Activated CD8-positive, alpha-beta memory T cell treated with anti-CD3 and anti-CD28 coated beads for 4 hours (primary cell): ENCODE data around the gene CRB2.
"Not testable (repeated sequence)": the region's sequence is repeated elsewhere in the genome, so short reads cannot be mapped to it uniquely, and the experiment has no call there.

Experiments
- DNase-seq, 2 donors: peaks; one replicate each; pipeline ENCODE4 v3.0.0-alpha.2; 2020; ENCODE audit warnings: low read depth in 2 of 2

Gene CRB2

DNA sequence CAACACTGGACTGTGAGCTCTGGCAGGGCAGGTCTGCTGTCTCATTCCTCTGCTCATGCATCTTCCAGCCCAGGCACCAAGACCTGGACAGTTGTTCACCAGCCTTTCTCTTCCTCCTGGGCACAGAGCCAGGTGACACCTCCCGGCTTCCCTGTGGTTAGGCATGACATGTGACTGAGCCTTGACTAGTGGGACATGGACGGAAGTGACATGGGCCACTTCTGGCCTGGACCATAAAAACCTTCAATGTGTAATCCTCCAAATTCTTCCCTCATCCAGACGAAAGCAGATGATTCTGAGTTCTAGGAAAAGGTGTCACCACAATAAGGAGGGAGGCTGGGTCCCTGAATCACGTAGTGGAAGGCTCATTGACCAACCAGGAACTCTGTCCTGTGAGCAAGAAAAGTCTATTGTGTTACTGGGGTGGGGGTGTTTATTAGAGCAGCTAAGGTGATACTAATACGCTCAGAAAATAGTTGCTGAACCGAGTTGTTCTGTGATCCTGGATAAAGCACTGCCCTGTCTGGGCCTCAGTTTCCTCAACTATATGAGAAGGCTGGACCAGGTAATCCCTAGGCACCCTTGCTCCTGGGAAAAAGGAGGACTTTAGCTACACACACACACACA is 26.6 kb upstream of the CRB2 start:
- DNase-seq = no peak

DNA sequence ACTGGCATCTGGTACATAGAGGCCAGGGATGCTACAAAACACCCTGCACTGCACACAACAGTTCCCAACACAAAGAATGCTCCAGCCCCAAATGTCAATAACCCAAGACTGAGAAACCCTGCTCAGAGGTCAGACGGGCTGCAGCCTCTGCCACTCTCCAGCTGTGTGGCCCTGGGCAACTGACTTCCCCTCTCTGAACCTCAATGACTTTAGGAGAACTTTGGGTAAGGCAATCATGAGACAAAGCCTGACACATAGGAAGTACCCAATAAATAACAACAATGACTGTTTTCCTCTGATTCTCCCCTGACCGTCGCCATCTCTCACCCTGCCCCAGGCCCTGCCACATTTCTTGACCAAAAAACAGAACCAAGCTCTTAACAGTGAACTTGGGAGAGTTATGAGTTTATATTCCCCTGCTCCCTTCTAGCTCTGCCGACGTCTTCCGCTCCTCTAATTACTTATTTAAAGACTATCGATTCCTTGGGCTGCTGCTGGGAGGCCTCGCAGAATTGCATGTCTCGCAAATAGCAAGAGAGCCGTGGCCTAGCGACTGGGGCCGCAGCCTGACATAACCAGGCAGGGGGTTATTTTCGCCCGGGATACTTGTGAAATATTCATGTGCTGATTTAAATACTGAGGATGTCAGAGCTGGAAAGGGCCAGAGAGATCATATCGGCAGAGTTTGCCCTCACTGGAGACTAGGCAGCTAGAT is 24.5 kb upstream of the CRB2 start:
- DNase-seq = no peak

DNA sequence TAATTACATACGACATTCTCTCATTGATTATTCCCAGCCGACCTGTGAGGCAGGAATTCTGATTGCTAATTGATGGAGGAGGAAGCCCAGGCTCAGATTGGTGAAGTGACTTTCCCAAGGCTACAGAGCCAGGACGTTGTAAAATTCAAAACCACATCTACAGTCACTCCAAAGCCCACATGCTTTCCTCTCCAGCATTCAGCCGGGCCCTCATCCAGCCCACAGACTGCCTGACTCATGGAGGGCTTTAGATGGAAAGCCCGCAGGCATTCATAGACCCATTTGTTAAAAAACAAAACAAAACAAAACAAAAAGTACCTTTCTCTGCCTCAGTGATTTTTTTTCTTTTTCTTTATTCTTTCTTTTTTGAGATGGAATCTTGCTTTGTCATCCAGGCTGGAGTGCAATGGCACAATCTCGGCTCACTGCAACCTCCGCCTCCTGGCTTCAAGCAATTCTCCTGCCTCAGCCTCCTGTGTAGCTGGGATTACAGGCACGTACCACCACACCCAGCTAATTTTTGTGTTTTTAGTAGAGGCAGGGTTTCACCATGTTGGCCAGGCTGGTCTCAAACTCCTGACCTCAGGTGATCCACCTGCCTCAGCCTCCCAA is 22.8 kb upstream of the CRB2 start:
- not testable (repeated sequence) for DNase-seq

DNA sequence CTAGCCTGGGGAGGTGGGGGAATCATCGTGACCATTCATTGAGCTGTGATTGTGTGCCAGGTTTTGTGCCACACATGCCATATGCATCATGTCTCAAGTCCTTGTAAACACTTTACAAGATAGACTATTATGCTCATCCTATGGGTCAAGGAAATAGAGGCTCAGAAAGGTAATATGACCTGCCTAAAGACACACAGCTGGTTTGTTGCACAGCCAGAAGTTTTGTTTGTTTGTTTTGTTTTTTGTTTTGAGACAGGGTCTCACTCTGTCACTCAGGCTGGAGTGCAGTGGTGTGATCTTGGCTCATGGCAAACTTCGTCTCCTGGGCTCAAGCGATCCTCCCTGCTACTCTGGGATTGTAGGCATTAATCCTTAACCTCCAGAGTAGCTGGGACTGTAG is 21.4 kb upstream of the CRB2 start:
- no peak for DNase-seq

DNA sequence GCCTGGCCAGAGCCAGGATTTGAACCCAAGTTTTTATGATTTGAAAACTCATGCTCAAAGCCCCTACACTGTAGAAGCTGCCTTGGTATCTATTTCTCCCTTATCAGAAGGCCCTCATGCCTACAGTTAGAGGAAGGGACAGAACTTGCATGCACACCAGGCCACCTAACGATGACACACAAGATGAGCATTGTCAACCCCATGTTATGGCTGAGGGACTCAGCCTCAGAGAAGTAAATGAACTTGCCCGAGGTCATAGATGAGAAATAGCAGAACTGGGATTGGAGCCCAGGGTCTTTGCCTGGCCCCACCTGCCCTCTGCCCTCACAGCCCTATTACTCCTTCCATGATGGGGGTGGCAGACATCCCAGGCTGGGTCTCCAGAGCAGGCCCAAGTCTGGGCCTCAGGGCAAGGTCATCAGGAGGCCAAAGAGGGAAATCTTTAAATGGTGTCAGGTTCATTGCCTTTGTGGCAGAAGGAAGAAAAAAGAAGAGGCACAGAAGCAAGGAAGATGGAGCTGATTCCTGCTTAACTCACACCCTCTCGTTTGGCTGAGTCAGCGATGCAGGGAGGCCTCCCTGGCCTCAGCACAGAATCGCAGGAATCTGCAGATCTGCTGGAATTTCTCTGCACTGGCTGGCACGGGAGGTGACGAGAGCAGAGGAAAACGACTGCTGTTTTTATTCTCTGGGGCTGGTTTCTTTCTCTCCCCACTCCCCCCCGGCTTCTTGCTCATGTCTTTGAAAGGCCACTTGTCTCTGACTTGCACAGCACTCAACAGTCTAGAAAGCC is 20.6 kb upstream of the CRB2 start:
- DNase-seq = no peak

DNA sequence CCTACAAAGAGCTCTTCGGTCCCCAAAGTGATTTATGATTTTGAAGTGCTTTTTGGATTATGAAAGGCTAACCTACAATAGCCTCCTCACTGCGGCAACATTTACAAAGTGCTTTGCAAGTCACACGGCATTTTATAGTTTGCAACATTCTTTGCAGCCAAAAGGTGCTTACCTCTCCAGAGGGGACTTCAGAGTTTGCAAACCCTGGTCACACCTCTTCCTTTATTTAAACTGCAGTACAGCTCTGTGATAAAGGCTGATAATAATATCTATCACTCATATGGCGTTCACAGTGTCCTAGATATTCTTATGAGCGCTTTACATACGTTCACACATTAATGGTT is 20.0 kb upstream of the CRB2 start:
- no peak for DNase-seq

DNA sequence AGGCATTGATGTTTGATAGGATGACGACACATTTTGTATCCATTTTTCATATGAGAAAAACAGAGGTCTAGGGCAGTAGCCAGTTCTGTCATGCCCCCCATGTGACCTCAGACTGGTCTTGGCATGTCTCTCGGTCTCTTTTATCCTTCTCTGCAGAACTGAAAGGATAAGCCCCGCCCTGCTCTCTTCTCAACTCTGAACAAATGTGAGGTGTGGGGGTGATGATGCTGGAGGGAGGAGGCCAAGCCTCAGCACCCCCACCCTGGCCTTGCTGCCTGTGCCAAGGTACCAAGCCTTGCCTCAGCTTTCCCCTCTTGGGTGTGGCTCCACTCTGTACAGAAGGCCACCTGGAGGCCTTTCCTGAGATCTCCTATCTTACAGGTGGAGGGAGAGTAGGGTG is 19.5 kb upstream of the CRB2 start:
- no peak for DNase-seq

DNA sequence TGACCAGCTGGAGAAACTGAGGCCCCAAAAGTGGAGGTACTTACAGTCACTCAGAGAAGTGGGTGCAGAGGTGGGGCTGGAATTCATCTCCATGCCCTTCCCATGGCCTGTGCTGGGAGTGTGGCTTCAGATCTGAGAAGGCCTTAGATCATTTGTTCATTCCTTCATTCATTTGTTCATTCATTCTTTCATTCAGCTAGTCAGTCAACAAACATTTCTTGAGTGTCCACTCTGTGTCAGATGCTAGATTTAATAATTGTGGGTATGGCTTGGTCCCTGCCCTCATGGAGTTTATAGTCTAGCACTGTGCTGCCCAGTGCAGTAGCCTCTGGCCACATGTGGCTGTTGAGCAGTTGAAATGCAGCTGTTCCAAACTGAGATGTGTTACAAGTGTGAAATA is 19.0 kb upstream of the CRB2 start:
- no peak for DNase-seq

DNA sequence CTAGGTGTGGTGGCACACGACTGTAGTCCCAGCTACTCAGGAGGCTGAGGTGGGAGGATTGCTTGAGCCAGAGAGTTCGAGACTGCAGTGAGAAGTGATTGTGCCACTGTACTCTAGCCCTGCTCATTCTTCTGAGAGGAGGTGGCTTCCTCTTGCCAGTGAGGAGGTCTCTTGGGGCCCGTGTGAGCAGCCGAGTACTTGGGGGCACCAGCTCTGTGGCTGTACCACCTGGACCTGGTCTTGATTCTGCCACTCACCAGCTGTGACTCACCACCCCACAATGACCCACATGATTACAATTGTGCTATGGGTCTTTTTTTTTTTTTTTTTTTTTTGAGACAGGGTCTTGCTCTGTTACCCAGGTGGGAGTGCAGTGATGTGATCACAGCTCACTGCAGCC is 18.0 kb upstream of the CRB2 start:
- DNase-seq = no peak

DNA sequence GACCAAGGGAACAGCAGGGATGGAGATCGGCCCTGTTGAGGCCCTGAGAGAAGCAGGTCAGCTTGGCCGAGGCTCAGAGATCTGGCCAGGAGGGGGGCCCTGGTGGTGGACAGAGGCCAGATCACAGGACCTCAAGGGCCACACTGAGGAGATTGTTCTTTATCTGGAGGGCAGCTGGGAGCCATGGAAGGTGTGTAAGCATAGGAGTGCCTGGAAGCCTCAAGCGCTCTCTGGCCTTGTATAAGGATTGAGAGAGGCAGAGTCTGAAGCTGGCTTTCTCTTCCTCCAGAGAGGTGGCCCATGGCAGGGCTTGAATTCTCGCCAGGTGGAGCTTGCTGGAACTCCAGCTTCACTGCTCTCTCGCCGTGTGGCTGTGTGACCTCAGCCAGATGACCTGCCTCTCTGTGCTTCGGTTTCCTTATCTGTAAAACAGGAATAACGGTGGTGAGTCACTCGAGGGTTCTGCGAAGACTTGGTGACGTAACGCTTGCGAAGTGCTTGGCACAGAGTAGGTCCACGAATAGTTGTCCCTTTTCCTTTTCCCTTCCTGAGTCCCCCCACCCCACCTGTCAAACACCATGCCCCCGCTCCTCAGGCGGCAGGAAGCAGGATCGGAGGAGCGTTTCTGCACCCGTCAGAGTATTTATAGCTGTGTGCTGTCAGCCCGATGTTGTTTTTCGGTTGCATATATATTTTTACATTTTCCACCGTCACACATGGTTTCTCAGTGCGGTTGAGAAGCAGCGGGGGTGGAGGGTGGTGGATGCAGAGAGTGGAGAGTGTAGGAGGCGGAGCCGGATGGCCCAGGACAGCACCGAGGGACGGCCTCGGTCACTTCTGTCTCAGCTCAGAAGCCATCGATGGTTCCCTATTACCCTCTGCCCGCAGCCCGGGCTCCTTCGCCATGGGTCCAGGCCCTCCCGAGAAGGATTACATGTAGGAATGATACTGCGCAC is 17.0 kb upstream of the CRB2 start:
- peak; percentile 34 to 42 for DNase-seq

DNA sequence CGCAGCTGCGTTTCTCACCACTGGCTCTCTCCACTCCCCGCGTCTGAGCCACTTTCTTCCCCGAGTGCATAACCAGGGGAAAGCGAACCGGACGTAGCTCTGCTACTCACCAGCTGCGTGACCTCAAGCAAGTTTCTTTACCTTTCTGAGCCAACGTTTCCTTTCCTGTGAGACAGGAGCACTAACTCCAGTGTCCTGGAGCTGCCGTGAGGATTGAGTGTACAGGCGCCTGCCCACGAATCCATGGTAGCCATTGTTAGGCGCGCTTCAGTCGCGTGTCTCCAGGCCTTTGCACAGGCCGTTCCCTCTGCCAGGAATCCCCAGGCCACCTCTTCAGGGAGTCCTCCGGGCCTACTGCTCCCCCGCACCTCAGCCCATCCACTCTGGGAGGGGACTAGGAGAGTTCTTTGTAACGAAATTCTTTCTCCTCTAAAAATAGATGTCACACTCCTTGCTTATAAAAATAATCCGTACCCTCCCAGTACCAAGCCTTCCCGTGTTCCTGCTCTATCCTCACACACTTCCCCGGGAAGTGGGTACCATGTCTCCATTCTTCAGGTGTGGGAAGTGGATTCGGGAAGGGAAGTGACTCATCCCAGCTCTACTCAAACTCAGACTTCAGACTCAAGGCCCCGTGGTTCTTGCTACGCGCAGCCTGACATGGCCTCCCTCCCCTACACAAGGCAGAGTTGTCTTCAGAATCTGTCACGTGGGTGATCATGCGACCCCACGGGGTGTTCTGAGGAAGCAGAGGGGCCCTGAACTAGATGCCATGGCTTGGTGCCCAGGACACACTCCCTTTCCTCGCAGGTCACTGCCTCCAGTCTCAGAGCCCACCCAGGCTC is 16.1 kb upstream of the CRB2 start:
- DNase-seq = no peak

DNA sequence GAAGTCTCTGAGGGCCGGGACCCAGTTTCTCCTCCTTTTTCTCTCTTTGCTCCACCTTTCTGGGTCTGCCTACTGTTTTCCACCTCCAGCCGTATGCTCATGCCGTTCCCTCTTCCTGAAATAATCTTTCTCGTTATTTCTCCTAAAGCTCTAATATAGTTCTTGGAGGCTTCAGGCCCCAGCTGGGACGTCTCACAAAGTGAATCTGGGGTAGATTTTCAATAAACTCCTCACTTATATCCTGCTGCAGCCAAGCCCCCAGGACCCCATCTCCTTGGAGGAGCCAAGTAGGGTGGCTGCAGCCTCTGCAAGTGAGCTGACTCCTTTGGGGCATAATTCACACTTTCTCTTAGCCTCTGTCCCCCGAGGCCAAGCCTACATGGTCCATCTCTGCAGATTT is 14.2 kb upstream of the CRB2 start:
- DNase-seq = no peak

DNA sequence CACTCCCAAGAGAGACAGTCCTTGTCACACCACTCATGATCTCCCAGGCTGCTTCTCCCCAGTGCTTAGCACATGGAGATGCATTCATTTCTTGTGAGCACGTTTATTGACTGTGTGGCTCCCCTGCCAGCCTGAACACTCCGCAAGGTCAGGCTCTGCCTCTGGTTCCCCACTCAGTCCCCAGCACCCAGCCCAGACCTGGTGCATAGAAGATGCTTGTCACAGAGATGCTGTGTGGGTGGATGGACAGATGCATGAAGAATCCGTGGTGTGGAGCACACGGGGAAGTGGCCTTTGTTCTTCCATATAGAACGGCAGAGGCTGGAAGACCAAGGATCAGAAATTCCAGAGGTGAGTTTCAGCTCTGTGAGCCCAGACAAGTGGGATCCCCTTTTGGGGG is 13.8 kb upstream of the CRB2 start:
- DNase-seq = no peak

DNA sequence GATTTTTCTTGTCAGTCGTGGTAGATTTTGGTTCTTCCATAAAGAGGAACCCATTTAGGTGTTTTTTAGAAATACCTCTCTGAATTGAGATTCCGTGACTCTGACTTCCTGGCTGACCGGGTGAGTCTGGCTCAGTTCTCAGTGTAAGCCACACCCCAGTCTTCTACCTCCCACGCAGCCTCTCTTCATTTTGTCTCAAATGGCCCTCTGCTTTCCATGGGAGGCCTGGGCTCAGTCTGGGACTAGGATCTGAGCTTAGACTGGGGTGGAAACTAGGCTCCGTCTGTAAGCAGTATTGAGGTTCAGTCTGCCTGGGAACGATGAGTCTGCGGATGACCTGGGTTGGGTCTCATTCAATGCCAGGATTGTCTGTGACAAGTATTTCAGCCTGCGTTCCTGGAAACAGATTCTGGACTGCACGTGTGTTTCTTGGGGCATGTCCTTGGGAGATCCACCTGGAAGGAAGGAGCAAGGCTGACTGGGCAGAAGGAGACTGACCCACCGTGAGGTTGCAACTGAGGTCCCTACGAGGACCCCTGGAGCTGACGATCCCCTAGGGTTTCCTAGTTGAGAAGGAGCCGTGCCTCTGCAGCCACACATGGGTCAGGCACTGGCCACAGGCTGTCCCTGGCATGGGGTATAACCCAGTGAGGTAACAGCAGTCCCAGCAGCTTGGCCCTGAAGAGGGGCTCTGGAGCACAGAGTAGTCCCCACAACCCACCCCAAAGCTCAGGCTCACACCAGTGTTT is 12.4 kb upstream of the CRB2 start:
- DNase-seq = no peak

DNA sequence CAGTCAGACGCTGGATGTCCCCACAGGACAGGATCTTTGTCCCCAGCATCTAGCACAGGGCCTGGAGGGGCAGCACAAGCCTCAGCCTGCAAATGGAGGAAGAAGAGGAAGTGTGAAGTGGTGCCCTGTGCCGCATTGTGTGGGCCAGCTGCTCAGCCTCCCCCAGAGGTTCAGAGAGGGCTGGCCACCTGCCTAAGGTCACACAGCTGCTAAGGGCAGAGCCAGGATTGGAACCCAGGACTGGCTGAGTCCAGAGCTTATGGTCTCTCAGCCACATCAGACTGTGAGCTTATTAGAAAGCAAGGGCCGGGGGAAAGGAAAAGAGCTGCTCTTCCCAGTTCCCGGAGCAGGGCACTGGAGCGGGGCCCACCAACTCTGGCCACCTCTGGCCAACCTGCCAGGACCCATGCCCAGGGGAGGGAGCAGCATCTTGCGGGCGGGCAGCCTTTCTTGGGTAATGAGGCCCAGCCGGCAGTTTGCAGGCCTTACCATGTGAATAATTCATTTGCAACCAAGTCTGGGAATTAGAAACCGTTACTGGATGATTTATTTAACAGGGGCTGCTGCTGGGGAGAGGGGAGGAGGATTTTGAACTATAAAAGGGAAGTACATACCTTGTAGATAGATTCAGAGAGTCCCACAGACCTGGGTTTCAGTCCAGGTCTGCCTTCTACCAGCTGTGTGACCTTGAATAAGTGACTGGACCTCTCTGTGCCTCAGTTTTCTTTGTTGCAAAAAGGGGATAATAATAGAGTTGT is 11.6 kb upstream of the CRB2 start:
- DNase-seq = no peak

DNA sequence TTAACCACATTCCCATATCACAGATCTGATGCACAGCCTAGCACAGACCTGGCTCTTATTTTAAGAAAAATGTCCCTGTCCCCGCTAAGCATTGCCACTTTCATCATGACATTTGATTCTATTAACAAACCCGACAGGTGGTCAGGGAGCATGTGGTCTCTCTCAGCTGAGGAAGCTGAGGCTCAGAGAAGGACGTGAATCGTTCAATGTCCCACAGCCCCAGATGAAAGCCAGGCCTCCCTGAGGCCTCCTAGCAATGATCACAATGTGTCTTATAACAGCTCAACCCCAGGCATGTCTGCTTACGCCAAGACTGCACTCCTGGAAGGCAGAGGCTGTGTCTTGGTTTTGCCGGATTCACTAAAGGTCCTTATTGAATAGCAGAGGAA is 10.4 kb upstream of the CRB2 start:
- no peak for DNase-seq

DNA sequence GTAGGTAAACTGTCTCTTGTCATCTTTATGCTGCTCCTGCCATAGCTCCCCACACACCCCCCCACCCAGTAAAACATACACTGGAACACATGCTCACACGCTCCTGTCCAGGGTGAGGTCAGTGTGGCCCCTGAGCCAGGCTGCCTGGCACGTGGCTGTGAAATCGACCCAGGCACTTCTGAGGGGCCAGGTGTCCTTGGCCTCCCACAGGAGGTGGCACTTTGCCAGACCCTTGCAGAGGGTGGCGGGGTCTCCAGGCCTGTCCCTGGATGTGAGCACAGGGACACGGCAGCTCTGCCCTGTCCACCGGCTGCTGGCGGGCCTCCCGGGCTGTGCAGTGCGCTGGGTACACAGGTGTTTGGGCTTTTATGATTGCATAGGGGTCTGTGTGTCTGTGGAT is 10.0 kb upstream of the CRB2 start:
- DNase-seq = no peak

DNA sequence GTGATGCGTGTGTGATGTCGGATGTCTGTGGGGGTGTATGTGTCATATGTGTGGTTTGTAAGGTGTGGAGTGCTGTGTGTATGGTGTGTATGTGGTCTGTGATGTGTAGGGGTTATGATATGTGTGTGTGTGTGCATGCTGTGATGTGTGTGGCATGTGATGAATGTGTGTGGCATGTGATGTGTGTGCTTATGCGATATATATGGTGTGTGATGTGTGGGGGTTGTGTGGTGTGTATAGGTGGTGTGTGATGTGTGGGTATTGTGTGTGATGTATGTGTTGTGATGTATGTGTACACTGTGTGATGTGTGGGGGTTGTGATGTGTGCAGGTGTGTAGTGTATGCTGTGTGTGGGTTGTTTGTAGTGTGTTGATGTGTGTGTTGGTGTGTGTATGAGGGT is 9.2 kb upstream of the CRB2 start:
- no peak for DNase-seq
